NCI-H2196 treated with DMSO at 0.1 percent for 48 hours (cell line): ENCODE measurements around the gene FAM118A.
"Not testable (repeated sequence)": the region's sequence is repeated elsewhere in the genome, so short reads cannot be mapped to it uniquely, and the experiment has no call there.

ENCODE experiments used
- DNase-seq: peaks from one replicate; lab custom pipeline; 2025; ENCODE audit not compliant: unreplicated experiment; lab: John Stamatoyannopoulos, UW

The FAM118A gene

GRCh38 chr22:45366713-45367112, 57.0 kb downstream of the FAM118A start:
- no peak for DNase-seq

GRCh38 chr22:45373592-45373991, 63.9 kb downstream of the FAM118A start:
- not testable (repeated sequence) for DNase-seq

DNA sequence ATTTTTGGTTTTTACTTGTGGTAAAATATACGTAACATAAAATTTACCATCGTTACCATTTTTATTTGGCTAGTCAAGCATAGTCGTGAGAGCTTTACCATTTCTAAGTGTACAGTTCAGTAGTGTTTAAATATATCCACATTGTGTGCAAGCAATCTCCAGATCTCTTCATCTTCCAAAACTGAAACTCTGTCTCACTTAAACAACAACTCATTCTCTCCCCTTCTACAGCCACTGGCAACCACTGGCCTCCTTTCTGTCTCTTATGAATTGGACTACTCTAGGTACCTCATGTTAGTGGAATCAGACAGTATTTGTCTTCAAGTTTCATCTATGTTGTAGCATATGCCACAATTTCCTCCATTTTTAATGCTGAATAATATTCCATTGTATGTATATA, 66.3 kb downstream of the FAM118A start:
- no peak for DNase-seq

GRCh38 chr22:45376703-45377102, 67.0 kb downstream of the FAM118A start:
- no peak for DNase-seq

- DNase-seq = no peak
Observed at GRCh38 chr22:45381348-45381747, 71.6 kb downstream of the FAM118A start.

GRCh38 chr22:45389546-45389945, 79.8 kb downstream of the FAM118A start:
- no peak for DNase-seq
